C4-2B (cell line): Measurements from ENCODE around the gene ZNF280A.
"Not testable (repeated sequence)": the region's sequence is repeated elsewhere in the genome, so short reads cannot be mapped to it uniquely, and the experiment has no call there.

Source experiments
- H3K27ac ChIP-seq: fragments of 450-650 bp; 2 replicates; pipeline ENCODE4 v1.5.1; 2017
- ZFX ChIP-seq: fragments of 450-650 bp; IDR thresholded peaks from 2 replicates; pipeline ENCODE4 v1.6.1; 2017
- TF ChIP-seq, protein P1 (sequence below): fragments of 450-650 bp; conservative IDR thresholded peaks from 2 replicates; pipeline ENCODE4 v1.5.1; 2017; ENCODE audit warnings: mild to moderate bottlenecking

The ZNF280A gene

DNA sequence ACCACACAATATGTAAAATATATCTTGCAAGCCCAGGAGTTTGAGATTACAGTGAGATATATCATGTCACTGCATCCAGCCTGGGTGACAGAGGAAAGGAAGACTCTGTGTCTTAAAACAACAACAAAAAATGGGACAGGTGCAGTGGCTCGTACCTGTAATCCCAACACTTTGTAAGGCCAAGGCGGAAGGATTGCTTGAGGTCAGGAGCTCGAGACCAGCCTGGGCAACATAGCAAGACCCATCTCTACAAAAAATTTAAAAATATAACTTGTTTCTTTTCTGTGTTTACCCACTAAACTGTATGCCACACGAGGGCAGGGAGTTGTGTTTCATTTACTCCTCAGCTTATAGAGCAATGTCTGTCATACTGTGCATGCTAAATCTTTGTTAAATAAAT, 3.1 kb downstream of the ZNF280A start:
- no peak for TF ChIP-seq ZFX
- TF ChIP-seq, protein P1, sequence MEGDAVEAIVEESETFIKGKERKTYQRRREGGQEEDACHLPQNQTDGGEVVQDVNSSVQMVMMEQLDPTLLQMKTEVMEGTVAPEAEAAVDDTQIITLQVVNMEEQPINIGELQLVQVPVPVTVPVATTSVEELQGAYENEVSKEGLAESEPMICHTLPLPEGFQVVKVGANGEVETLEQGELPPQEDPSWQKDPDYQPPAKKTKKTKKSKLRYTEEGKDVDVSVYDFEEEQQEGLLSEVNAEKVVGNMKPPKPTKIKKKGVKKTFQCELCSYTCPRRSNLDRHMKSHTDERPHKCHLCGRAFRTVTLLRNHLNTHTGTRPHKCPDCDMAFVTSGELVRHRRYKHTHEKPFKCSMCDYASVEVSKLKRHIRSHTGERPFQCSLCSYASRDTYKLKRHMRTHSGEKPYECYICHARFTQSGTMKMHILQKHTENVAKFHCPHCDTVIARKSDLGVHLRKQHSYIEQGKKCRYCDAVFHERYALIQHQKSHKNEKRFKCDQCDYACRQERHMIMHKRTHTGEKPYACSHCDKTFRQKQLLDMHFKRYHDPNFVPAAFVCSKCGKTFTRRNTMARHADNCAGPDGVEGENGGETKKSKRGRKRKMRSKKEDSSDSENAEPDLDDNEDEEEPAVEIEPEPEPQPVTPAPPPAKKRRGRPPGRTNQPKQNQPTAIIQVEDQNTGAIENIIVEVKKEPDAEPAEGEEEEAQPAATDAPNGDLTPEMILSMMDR, result no peak
- no peak overlapping the region for H3K27ac ChIP-seq

DNA sequence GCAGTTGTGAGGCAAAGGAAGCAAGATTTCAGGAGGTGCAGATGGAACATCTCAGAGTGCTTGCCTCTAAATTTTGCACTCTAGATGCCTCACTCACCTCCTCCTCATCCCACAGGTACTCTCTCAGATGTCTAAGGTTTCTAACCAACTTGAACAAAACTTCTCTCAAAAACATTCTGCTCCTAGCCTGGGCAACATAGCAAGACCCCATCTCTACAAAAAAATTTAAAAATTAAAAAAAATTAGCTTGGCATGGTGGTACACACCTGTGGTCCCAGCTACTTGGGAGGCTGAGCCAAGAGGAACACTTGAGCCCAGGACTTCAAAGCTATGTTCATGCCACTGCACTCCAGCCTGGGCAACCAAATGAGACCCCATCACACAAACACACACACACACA, 4.2 kb downstream of the ZNF280A start:
- H3K27ac ChIP-seq, result no peak overlapping the region
- TF ChIP-seq ZFX, result no peak
- TF ChIP-seq, protein P1, result no peak

DNA sequence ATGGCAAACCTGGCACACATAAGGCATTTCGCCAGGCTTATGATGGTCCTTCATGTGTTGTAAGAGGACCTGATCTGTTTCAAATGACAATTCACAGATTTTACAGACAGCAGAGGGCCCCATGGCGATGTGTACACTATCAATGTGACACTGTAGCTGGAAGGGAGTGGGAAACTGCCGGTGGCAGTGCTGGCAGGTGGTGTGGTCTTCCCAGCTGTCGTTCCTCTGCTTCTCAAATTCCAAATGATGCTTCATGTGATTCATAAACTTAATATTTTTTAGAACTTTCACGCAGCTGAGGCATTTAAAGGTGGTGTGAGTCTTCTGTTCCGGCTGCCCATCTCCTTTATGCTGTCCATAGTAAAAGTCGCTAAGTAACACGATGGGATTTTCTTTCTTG, 5.6 kb downstream of the ZNF280A start:
- H3K27ac ChIP-seq, result not testable (repeated sequence)

DNA sequence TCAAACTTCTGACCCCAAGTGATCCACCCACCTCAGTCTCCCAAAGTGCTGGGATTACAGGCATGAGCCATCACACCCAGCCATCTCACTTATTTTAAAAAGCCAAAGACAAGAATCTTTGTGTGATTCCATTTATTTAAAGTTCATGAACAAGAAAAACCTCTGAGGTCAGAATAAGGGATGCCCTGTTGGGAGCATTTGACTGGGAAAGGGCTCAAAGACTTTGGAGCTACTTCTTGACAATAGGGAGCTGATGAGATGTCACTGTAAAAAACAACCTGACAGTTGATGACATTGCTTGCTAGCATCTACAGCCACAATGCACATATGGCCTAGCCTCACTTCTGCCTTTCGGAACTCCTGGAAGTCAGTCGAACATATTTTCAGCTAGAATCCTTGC, 6.5 kb downstream of the ZNF280A start:
- no peak for TF ChIP-seq ZFX
- TF ChIP-seq, protein P1, result no peak

DNA sequence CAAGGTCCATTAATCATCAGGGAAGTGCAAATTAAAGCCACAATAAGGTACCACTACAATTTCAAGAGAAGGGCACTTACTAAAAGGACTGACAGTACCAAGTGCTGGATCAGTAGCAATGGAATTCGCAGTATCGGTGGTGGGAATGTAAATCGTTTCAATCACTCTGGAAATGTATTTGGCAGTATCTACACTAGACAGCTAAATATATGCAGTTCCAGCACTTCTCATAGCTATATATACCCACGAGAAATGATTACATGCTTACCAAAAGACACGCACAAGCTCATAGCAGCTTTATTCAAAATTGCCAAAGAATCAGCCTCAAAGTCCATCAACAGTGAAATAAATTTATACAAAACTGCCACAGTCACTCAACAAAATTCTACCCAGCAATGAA, 7.1 kb downstream of the ZNF280A start:
- no peak for TF ChIP-seq ZFX
- TF ChIP-seq, protein P1, result no peak

More for the DNA sequence above, 6.5 kb downstream of the ZNF280A start:
- H3K27ac ChIP-seq, result no peak overlapping the region

DNA sequence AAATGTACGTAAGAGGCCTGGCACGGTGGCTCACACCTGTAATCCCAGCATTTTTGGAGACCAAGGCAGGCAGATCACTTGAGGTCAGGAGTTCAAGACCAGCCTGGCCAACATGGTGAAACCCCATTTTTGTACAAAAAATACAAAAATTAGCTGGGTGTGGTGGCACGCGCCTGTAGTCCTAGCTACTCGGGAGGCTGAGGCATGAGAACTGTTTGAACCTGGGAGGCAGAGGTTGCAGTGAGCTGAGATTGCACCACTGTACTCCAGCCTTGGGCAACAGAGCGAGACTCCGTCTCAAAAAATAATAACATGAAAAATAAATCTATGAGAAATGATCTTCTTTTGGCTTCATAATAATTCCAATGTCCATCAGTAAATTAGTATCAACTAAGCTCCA, 9.2 kb downstream of the ZNF280A start:
- not testable (repeated sequence) for H3K27ac ChIP-seq

More for the DNA sequence above, 7.1 kb downstream of the ZNF280A start:
- H3K27ac ChIP-seq, result no peak overlapping the region

DNA sequence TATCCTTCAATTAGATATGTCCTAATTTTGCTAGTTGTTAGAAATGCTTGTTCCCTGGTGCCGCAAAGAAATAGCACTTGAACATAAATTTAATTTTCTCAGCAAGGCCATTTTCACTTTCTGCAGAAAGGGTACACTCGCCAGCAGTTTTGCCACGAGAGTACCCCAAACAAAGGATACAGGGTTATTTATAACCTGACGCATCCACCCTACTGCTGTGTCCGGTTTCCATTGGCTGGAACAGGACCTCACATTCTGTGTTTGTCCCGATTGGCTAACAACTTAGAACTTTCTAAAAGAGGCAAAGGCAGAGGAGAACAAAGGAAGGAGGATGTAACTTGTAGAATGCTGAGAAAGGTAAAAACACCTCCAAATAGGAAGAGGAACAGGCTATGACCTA, 10.2 kb downstream of the ZNF280A start:
- not testable (repeated sequence) for H3K27ac ChIP-seq

DNA sequence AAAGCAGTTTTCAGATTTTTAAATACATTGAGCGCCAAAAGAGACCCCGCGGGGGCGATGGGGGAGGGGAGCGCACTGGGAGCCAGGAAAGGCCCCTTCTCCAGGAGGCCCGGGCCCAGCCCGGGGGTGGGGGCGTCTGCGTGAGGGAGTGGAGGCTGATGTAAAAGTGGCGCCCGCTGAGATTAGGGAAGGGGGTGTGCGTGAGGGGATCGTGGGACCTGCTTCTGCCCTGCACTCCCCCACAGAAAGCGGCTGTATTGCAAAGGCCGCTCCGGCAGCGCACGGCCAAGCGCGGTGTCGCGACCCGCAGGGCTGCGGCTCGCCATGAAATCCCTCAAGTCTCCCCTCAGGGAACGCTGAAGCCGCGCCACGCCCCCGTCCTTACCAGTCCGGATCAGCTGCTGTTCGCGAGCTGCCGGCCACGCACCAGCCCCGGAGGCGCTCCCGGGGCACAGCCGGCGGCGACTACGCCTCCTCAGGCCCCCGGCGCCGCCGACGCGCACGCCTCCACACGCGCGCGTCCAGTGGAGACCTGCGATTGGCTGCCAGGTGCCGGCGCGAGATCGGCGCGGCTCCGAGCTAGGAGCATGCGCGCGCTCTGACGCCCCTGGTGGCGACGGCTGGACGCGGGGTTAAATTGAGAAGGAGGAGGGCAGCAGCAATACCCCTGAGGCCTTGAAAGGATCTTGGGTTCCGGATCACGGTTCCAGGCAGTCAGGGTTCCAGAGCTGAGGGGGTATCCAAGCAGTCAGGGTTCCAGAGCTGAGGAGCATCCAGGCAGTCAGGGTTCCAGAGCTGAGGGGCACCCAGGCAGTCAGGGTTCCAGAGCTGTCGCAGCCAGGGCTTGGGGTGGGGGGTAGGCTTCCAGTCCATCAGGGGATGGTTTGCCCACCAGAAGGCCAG, 11.5 kb downstream of the ZNF280A start, which contains the start of gene ZNF280B:
Gene ZNF280B (minus strand): TSS at position 469 of the 903 bp plus-strand sequence. CDS start 19,344 bp downstream, outside the sequence.
- TF ChIP-seq, protein P1, result peak; percentile 96
- peak; percentile 66 for TF ChIP-seq ZFX
- H3K27ac ChIP-seq, result peak within 1 kb of the TSS; percentile 67

DNA sequence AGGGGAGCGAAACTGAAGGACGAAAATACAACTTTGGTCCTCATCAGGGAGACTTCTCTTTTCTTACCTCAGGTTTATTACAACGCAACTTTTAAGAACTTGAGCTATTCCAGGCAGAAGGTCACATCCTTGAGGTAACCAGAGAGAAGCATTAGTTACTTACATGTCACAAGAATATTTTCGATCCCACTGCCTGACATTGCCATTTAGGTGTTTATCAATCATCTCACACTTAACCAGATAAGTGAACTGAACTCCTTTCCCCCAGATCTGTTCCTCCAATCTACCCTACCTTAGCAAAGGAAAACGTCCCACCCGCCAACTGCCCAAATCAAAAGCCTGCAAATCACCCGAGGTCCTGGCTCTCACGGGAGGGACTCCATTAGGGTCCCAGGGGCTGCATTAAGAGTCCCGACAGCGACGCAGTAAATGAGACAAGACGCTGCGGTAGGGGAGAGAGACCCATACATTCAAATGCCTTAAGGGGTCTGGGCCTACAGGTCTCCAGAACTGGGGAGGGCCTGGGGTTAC, 12.3 kb downstream of the ZNF280A start:
- peak overlapping the region; percentile 67 for H3K27ac ChIP-seq

More for the DNA sequence above, 12.3 kb downstream of the ZNF280A start:
- no peak for TF ChIP-seq ZFX
- TF ChIP-seq, protein P1, result no peak
